Fibroblast of villous mesenchyme (primary cell): ENCODE measurements around the gene PUM1. TPM values are rescaled to one million over a fixed set of nuclear protein-coding genes. Genes with fewer than 3 reads are reported as not detected.

Experiments
- DNase-seq: peaks from one replicate; pipeline ENCODE4 v3.0.0-alpha.2; 2010; ENCODE audit warnings: low read depth
- H3K4me3 ChIP-seq: 2 replicates; pipeline ENCODE4 v1.5.1; 2011; ENCODE audit warnings: low read depth, mild to moderate bottlenecking, low read length
- CTCF ChIP-seq: IDR thresholded peaks from 2 replicates; pipeline ENCODE4 v1.5.1; 2012; ENCODE audit warnings: low read depth, mild to moderate bottlenecking, low read length; ENCODE audit not compliant: insufficient read depth
- total RNA-seq: library from RNA; depleted of rRNA; stranded (reverse); fragments of >200 nt; gene quantifications from 2 replicates; pipeline ENCODE4 v1.2.3, GENCODE V29; 2012

Gene PUM1
- total RNA-seq, 1 donor, result 81.6 TPM

- TF ChIP-seq CTCF, result no peak
- H3K4me3 ChIP-seq, result no peak overlapping the region
- no peak for DNase-seq
These were observed 80.5 kb downstream of the PUM1 start for GRCh38 chr1:30984991-30985503.

- DNase-seq, result no peak
These were observed 81.2 kb downstream of the PUM1 start for GRCh38 chr1:30984165-30984889.

GRCh38 chr1:30982937-30983336 lies 82.6 kb downstream of the PUM1 start:
- peak; percentile 22 for TF ChIP-seq CTCF
- no peak for DNase-seq
- H3K4me3 ChIP-seq, result no peak overlapping the region

More at GRCh38 chr1:30984165-30984889, 81.2 kb downstream of the PUM1 start:
- H3K4me3 ChIP-seq, result no peak overlapping the region
- no peak for TF ChIP-seq CTCF

- TF ChIP-seq CTCF, result no peak
These were observed 83.1 kb downstream of the PUM1 start for GRCh38 chr1:30982431-30982830.

GRCh38 chr1:30981172-30981571 lies 84.3 kb downstream of the PUM1 start:
- no peak overlapping the region for H3K4me3 ChIP-seq
- no peak for TF ChIP-seq CTCF
- no peak for DNase-seq

More at GRCh38 chr1:30982431-30982830, 83.1 kb downstream of the PUM1 start:
- H3K4me3 ChIP-seq, result no peak overlapping the region
- DNase-seq, result no peak

- H3K4me3 ChIP-seq, result no peak overlapping the region
- no peak for TF ChIP-seq CTCF
- DNase-seq, result no peak
These were observed 88.0 kb downstream of the PUM1 start for GRCh38 chr1:30977511-30977910.
